B cell (primary cell): ENCODE results near the gene OR5B21. TPM values are rescaled to one million over a fixed set of nuclear protein-coding genes. Genes with fewer than 3 reads are reported as not detected.

Source experiments
- ATAC-seq: fragments of 200-7000 bp; cut with Tn5 transposase; one replicate; pipeline ENCODE4 v1.10.0; 2021; ENCODE audit warnings: low read depth, mild to moderate bottlenecking, moderate number of reproducible peaks, moderate library complexity
- CTCF ChIA-PET: fragments of 350-600 bp; sonication (Branson Sonifier 250); formaldehyde crosslinking; loops from one replicate; lab custom pipeline; 2021; ENCODE audit warnings: antibody characterized with exemption, inconsistent platforms; lab: Charles Lee
- POLR2A ChIA-PET: fragments of 350-600 bp; sonication (Branson Sonifier 250); formaldehyde crosslinking; loops from one replicate; lab custom pipeline; 2021; ENCODE audit warnings: antibody characterized with exemption; lab: Charles Lee
- DNase-seq: peaks from one replicate; pipeline ENCODE4 v3.0.0; 2013
- H2AFZ ChIP-seq: 2 replicates; pipeline ENCODE4 v1.6.1; 2012; ENCODE audit warnings: mild to moderate bottlenecking, low read depth, low read length; ENCODE audit not compliant: insufficient read depth, poor library complexity, severe bottlenecking
- H3K27ac ChIP-seq, 2 donors: 1 replicate in 1 of 2; 2 replicates in 1 of 2; pipeline ENCODE4 v1.5.1; 2012 to 2013; ENCODE audit warnings: low read length in 2 of 2, mild to moderate bottlenecking in 2 of 2, moderate library complexity in 1 of 2
- H3K27me3 ChIP-seq, 4 experiments: fragments of 200-600 bp in 1 of 4; sonication (generic) in 1 of 4; replicated peaks in 1 of 4; 1 replicate in 2 of 4; 2 replicates in 2 of 4; pipeline versions ENCODE4 v1.6.1 to v1.7.0; 2013 to 2016; ENCODE audit warnings: low read length in 3 of 4, mild to moderate bottlenecking in 2 of 4, mixed read lengths in 1 of 4, moderate library complexity in 1 of 4; ENCODE audit not compliant: insufficient read depth in 4 of 4, control insufficient read depth in 3 of 4; ENCODE audit errors: control extremely low read depth in 1 of 4
- H3K36me3 ChIP-seq, 2 experiments: replicated peaks in 1 of 2; 1 replicate in 1 of 2; 2 replicates in 1 of 2; pipeline versions ENCODE4 v1.6.1 to v1.7.1; 2013; ENCODE audit warnings: low read length in 1 of 2; ENCODE audit not compliant: insufficient read depth in 2 of 2, control insufficient read depth in 1 of 2; ENCODE audit errors: control extremely low read depth in 1 of 2, extremely low read depth in 1 of 2
- H3K4me1 ChIP-seq, 2 donors: fragments of 200-600 bp in 1 of 2; sonication (generic) in 1 of 2; 1 replicate in 1 of 2; 2 replicates in 1 of 2; pipeline versions ENCODE4 v1.5.1 to v1.6.1; 2013 to 2017; ENCODE audit warnings: low read length in 2 of 2; ENCODE audit not compliant: control insufficient read depth in 2 of 2, insufficient read depth in 2 of 2
- H3K4me2 ChIP-seq: replicated peaks from 2 replicates; pipeline ENCODE3; 2012; ENCODE audit warnings: mild to moderate bottlenecking, low read depth, low read length; ENCODE audit not compliant: poor library complexity, severe bottlenecking
- H3K4me3 ChIP-seq, 5 experiments: fragments of 200-600 bp in 1 of 5; sonication (generic) in 1 of 5; 1 replicate in 3 of 5; 2 replicates in 2 of 5; pipeline versions ENCODE4 v1.5.1 to v1.7.0; 2011 to 2016; ENCODE audit warnings: low read length in 4 of 5, mild to moderate bottlenecking in 4 of 5, low read depth in 2 of 5, control low read depth in 1 of 5, moderate library complexity in 1 of 5; ENCODE audit not compliant: insufficient read depth in 1 of 5; ENCODE audit errors: control extremely low read depth in 1 of 5, extremely low read depth in 1 of 5
- H3K79me2 ChIP-seq: fragments of 200-600 bp; sonication (generic); one replicate; pipeline ENCODE4 v1.6.0; 2016; ENCODE audit warnings: low read length; ENCODE audit not compliant: control insufficient read depth, insufficient read depth
- H3K9ac ChIP-seq: fragments of 200-600 bp; sonication (generic); 2 replicates; pipeline ENCODE4 v1.6.1; 2017; ENCODE audit warnings: mild to moderate bottlenecking, low read length, moderate library complexity
- H3K9me3 ChIP-seq, 3 donors: one replicate each; pipeline versions ENCODE4 v1.6.1 to v1.7.1; 2013; ENCODE audit warnings: low read length in 2 of 3; ENCODE audit not compliant: control insufficient read depth in 2 of 3, insufficient read depth in 1 of 3; ENCODE audit errors: control extremely low read depth in 1 of 3
- H4K20me1 ChIP-seq: 2 replicates; pipeline ENCODE4 v1.6.0; 2012; ENCODE audit warnings: mild to moderate bottlenecking, low read length; ENCODE audit not compliant: insufficient read depth, control insufficient read depth, poor library complexity, severe bottlenecking
- H3K27ac Mint-ChIP-seq: one replicate; pipeline ENCODE4 v1.8.0; 2021; ENCODE audit warnings: mixed read lengths
- H3K27me3 Mint-ChIP-seq: one replicate; pipeline ENCODE4 v1.8.0; 2021; ENCODE audit warnings: mixed read lengths
- H3K4me1 Mint-ChIP-seq: one replicate; pipeline ENCODE4 v1.8.0; 2021; ENCODE audit warnings: mixed read lengths
- H3K4me3 Mint-ChIP-seq: one replicate; pipeline ENCODE4 v1.8.0; 2021; ENCODE audit warnings: mixed read lengths
- H3K9me3 Mint-ChIP-seq: one replicate; pipeline ENCODE4 v1.8.0; 2022; ENCODE audit warnings: mixed read lengths; ENCODE audit not compliant: insufficient read depth
- CTCF ChIP-seq: fragments of 200-600 bp; IDR thresholded peaks from one replicate; pipeline ENCODE4 v1.8.0; 2022; ENCODE audit warnings: antibody characterized with exemption, mild to moderate bottlenecking
- EZH2 ChIP-seq: IDR thresholded peaks from 2 replicates; pipeline ENCODE4 v1.6.1; 2012; ENCODE audit warnings: borderline replicate concordance, low read depth, mild to moderate bottlenecking, moderate library complexity, low read length; ENCODE audit not compliant: insufficient read depth, poor library complexity, severe bottlenecking
- WGBS: methylation state at CpG from one replicate; pipeline ENCODE4 v1.1.5; 2013; ENCODE audit warnings: missing lambda C conversion rate; ENCODE audit not compliant: insufficient coverage; 5-methylcytosine and 5-hydroxymethylcytosine counted together
- intact Hi-C: fragments of 100-400 bp; cut with micrococcal nuclease; formaldehyde crosslinking; loops from one replicate; pipeline ENCODE4 v1.10.0; 2022
- polyA plus RNA-seq: library from polyadenylated mRNA; depleted of rRNA; stranded (reverse); fragments of >200 nt; gene quantifications from 2 replicates; pipeline ENCODE4 v1.2.3, GENCODE V29; 2012
- total RNA-seq, 2 donors: library from RNA; stranded (reverse); fragments of 120-200 nt in 1 of 2; gene quantifications; 1 replicate in 1 of 2; 2 replicates in 1 of 2; pipeline versions ENCODE4 v1.2.3 to v1.2.4, GENCODE V29; 2013 to 2022

Gene OR5B21
- total and polyA plus RNA-seq, 2 donors (not counting 1 experiment from before 2014, with no cell fraction given): 0.10 to 0.74 TPM

GRCh38 chr11:58526721-58527120, 18.8 kb upstream of the OR5B21 start:
- intact Hi-C loops: loop anchor here (5.0 kb wide), 1 partner anchor 531 kb away; no protein-coding TSS in a partner anchor
- H3K36me3 ChIP-seq: peaks cover 2 to 30% of the 10 kb centered on the region in 2 experiments
- H3K9ac ChIP-seq: no peak overlapping the region
- peak overlapping the region in 1 of 2 donors; percentile 99 for H3K27ac ChIP-seq
- H3K4me3 ChIP-seq: no peak overlapping the region
- H4K20me1 ChIP-seq: no peaks in the 10 kb centered on the region
- Mint-ChIP-seq H3K27ac (peak overlapping the region; percentile 51), H3K4me1 (peaks cover 43% of the 10 kb centered on the region), H3K9me3 (no peaks in the 10 kb centered on the region), H3K4me3 (no peak overlapping the region), H3K27me3 (no peaks in the 10 kb centered on the region)
- 67% methylated on average over 1 of the region's 3 CpGs for WGBS
- POLR2A ChIA-PET: interaction anchor here (0.7 kb wide), 2 partner anchors 11 to 177 kb away, joined by 3 read pairs; no protein-coding TSS in a partner anchor
- no peak for ATAC-seq
- no peak overlapping the region for H2AFZ ChIP-seq
- peaks cover 41 to 42% of the 10 kb centered on the region in 2 donors for H3K4me1 ChIP-seq
- no peak overlapping the region for H3K4me2 ChIP-seq
- TF ChIP-seq EZH2 (no peak), CTCF (no peak)
- CTCF ChIA-PET: interaction anchor here (0.7 to 3.4 kb wide), 4 partner anchors 24 to 574 kb away, joined by 3 to 20 read pairs (median 3); no protein-coding TSS in a partner anchor
- H3K9me3 ChIP-seq: no peaks in the 10 kb centered on the region
- H3K79me2 ChIP-seq: peaks cover 4% of the 10 kb centered on the region
- no peaks in the 10 kb centered on the region for H3K27me3 ChIP-seq
- no peak for DNase-seq

- Mint-ChIP-seq H3K27ac (peak overlapping the region; percentile 93), H3K4me1 (peaks cover 32% of the 10 kb centered on the region), H3K9me3 (no peaks in the 10 kb centered on the region), H3K27me3 (no peaks in the 10 kb centered on the region), H3K4me3 (peak overlapping the region; percentile 84)
- H3K4me2 ChIP-seq: peak overlapping the region; percentile 73
- DNase-seq: peak; percentile 86
- POLR2A ChIA-PET: no interaction called here
- H3K36me3 ChIP-seq: peaks cover 2 to 21% of the 10 kb centered on the region in 2 experiments
- H4K20me1 ChIP-seq: no peaks in the 10 kb centered on the region
- peak overlapping the region; percentile 30 for H2AFZ ChIP-seq
- CTCF ChIA-PET: interaction anchor here (1.0 to 3.4 kb wide), 10 partner anchors 9 to 1066 kb away, joined by 3 to 20 read pairs (median 4); no protein-coding TSS in a partner anchor
- peaks cover 4% of the 10 kb centered on the region for H3K79me2 ChIP-seq
- H3K4me3 ChIP-seq: peak overlapping the region; percentile 22 to 70 (median 45)
- H3K27me3 ChIP-seq: no peaks in the 10 kb centered on the region
- peak overlapping the region; percentile 81 to 99 for H3K27ac ChIP-seq
- H3K9ac ChIP-seq: peak overlapping the region; percentile 70
- peak; percentile 87 for ATAC-seq
- intact Hi-C loops: loop anchor here (1.0 to 5.0 kb wide), 4 partner anchors 50 to 858 kb away; partner anchors contain the start of genes FAM111A and LPXN
- no peaks in the 10 kb centered on the region for H3K9me3 ChIP-seq
- H3K4me1 ChIP-seq: peaks cover 33 to 36% of the 10 kb centered on the region in 2 donors
- WGBS: no CpG with 5 or more reads among the region's 6 CpGs
- no peak for TF ChIP-seq EZH2
- TF ChIP-seq CTCF: no peak
Observed at GRCh38 chr11:58525037-58525614, 17.2 kb upstream of the OR5B21 start.
